ENCODE results near the gene LCE1F. TPM values are rescaled to one million over a fixed set of nuclear protein-coding genes. Genes with fewer than 3 reads are reported as not detected.

Gene LCE1F
- total RNA-seq, 2 experiments from 2014 or later: not detected

DNA sequence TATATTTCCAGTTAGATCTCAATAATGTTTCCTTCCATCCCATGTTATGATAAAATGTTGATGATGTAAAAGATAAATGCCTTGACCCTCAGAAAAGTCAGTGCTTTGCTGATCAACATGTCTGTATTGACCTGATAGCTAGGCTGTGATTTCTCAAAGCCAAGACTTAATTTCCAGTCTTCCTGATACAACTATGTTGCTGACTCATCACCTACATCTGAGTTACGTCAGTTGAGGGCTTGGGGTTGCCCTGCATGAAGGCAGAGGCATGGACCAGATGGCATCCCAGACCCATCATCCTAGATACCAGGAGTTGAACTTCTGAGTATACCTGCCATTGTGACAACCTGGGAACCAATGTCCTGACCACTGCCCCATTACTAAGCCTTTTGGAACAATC is 26.4 kb downstream of the LCE1F start:
- no peak overlapping the region for H3K27ac Mint-ChIP-seq
- ATAC-seq: no peak
- CTCF ChIA-PET: no interaction called here

DNA sequence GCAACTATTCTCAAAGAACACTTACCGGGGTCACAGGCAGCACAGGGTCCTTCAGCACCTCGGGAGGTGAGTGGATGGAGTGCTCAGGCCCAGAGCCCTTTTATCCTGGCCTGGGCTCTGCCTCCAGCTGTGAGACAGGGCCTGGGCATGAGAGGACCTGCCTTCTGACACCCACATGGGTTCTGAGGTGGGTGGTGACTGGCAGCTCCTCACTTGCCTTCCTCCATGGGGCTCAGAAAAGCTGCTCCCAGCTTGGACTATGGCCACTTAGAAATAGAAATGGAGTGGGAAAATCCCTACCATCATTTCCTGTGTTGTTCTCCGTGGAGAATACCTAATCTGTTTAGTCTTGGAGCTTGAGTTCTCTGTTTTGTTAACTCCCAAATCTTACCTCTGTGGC is 31.6 kb downstream of the LCE1F start, which contains the start of gene LCE1C:
LCE1C (minus strand) TSS at position 76 of the 400 bp plus-strand sequence. CDS start 1,173 bp downstream, outside the sequence.
- Mint-ChIP-seq H3K4me3 (no peak within 1 kb of the TSS), H3K27me3 (peaks cover 15% of the 10 kb centered on the region), H3K9me3 (ENCODE audit: low read depth) (no peaks in the 10 kb centered on the region), H3K4me1 (no peaks in the 10 kb centered on the region), H3K27ac (no peak within 1 kb of the TSS), H3K36me3 (no peaks in the 10 kb centered on the region)
- DNase-seq (no peak), ATAC-seq (no peak)
- CTCF ChIA-PET: no interaction called here

More for the DNA sequence above, 26.4 kb downstream of the LCE1F start:
- Mint-ChIP-seq H3K36me3 (no peaks in the 10 kb centered on the region), H3K9me3 (ENCODE audit: low read depth) (no peaks in the 10 kb centered on the region), H3K27me3 (peaks cover 13% of the 10 kb centered on the region), H3K4me3 (no peak overlapping the region), H3K4me1 (no peaks in the 10 kb centered on the region)
- no peak for DNase-seq

DNA sequence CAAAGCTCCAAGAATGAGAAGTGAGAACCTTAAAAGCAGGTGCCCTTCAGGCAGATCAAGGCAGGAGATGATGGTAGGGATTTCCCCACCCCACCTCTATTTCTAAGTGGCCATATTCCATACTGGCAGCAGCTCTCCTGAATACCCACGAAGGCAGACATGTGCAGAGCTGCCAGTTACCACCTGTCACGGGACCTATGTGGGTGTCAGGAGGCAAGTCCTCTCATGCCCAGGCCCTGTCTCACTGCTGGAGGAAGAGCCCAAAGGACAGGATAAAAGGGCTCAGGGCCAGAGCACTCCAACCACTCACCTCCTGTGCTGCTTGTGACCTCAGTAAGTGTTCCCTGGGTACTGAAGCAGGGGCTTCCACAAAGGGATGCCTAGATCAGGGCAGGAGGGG is 36.1 kb downstream of the LCE1F start:
- CTCF ChIA-PET: no interaction called here
- no peak for ATAC-seq
- DNase-seq: no peak
- no peaks in the 10 kb centered on the region for H3K4me1 Mint-ChIP-seq
- H3K4me3 Mint-ChIP-seq: no peak overlapping the region
- H3K9me3 Mint-ChIP-seq (ENCODE audit: low read depth): peaks cover 2% of the 10 kb centered on the region
- peaks cover 15% of the 10 kb centered on the region for H3K27me3 Mint-ChIP-seq
- H3K27ac Mint-ChIP-seq: no peak overlapping the region
- no peaks in the 10 kb centered on the region for H3K36me3 Mint-ChIP-seq

DNA sequence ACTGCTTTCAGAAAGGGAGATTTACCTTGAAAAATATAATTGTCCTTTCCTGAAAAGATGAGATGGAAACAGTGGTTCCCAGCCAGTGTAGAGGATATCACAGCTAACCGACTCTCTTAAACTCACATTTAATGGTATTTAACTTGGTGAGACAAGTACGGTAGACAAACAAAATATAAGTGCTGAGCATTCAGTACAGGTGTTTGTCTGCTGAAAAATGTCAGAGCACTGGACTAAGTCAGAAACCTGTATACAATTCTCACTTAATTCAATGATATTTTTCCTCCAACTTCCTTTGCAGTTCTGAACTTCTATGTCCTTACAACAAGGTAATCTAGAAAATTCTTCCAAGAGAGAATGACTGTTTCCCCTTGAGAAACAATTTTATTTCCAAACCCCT is 36.7 kb downstream of the LCE1F start, which contains the start of gene LCE1B:
LCE1B (plus strand) TSS at position 301 of the 400 bp plus-strand sequence. CDS start 476 bp downstream, outside the sequence.
- CTCF ChIA-PET: no interaction called here
- DNase-seq: no peak
- Mint-ChIP-seq H3K9me3 (ENCODE audit: low read depth) (peaks cover 2% of the 10 kb centered on the region), H3K27ac (no peak within 1 kb of the TSS), H3K27me3 (peaks cover 15% of the 10 kb centered on the region), H3K4me3 (no peak within 1 kb of the TSS), H3K36me3 (no peaks in the 10 kb centered on the region), H3K4me1 (no peaks in the 10 kb centered on the region)
- no peak for ATAC-seq

DNA sequence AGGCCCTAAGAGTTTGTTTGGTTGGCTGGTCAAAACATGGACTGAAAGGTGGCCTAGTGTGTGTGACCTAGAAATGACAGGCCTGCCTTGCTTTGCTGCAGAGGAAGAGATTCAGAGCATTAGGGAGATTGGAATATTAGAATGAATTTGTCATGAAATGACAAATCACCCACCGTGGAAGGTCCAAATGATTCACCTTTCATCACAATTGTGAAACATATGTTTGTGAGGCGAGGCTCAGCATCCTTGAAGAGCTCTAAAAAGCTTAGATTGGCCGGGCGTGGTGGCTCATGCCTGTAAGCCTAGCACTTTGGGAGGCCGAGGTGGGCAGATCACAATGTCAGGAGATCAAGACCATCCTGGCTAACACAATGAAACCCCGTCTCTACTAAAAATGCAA is 42.4 kb downstream of the LCE1F start:
- Mint-ChIP-seq H3K36me3 (no peaks in the 10 kb centered on the region), H3K4me3 (no peak overlapping the region), H3K4me1 (no peaks in the 10 kb centered on the region), H3K27me3 (peaks cover 7% of the 10 kb centered on the region), H3K9me3 (ENCODE audit: low read depth) (peaks cover 2% of the 10 kb centered on the region), H3K27ac (no peak overlapping the region)
- ATAC-seq (no peak), DNase-seq (no peak)
- CTCF ChIA-PET: no interaction called here

DNA sequence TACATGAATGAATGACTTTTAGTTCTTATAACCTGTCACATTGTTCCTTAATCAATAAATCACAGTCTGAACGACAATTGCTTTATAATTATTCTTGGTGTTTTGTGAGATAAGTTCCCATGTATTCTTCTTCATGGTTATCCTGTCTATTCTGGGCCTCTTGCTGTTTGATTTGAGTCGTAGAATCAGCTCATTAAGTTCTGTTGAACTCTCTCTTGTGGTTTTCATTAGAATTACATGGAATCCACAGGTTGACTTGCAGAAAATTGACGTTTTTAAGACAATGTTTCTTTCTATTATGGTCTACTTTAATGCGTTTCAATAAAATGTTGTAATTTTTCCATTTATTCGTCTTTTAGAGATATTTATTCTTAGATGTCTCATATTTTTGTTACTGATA is 48.4 kb downstream of the LCE1F start:
- H3K4me1 Mint-ChIP-seq: no peaks in the 10 kb centered on the region
- CTCF ChIA-PET: no interaction called here
- no peak overlapping the region for H3K27ac Mint-ChIP-seq
- H3K9me3 Mint-ChIP-seq (ENCODE audit: low read depth): no peaks in the 10 kb centered on the region
- ATAC-seq: no peak
- H3K36me3 Mint-ChIP-seq: no peaks in the 10 kb centered on the region
- H3K4me3 Mint-ChIP-seq: no peak overlapping the region
- H3K27me3 Mint-ChIP-seq: peaks cover 16% of the 10 kb centered on the region
- no peak for DNase-seq

DNA sequence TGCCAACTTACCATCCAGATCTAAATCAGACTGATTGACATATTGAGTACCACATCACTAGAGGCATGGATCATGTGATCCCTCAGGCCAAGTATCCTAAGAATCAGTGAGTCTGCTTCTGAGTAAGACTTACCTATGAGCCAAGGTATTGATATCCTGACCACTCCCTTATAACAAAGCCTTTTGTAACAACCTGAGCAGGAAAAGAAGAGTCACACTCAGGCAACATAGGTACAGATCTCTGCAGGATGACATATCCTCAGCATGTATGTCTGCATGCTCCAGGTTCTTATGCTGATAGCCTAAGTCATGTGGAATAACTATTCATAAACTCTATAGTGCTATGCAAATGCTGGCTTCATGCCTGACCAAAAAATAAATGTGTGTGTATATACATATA is 50.0 kb downstream of the LCE1F start:
- ATAC-seq: no peak
- no peaks in the 10 kb centered on the region for H3K9me3 Mint-ChIP-seq (ENCODE audit: low read depth)
- CTCF ChIA-PET: no interaction called here
- H3K4me1 Mint-ChIP-seq: no peaks in the 10 kb centered on the region
- DNase-seq: no peak
- peaks cover 22% of the 10 kb centered on the region for H3K27me3 Mint-ChIP-seq
- H3K4me3 Mint-ChIP-seq: no peak overlapping the region
- H3K27ac Mint-ChIP-seq: no peak overlapping the region
- H3K36me3 Mint-ChIP-seq: no peaks in the 10 kb centered on the region

Other genes with a start within 250 kb of the LCE1F start
- gene LCE3E, start 208.4 kb upstream of the LCE1F start, total RNA-seq: not detected
- not detected for gene LCE3D, start 194.6 kb upstream of the LCE1F start, total RNA-seq
- not detected for gene LCE3C, start 174.9 kb upstream of the LCE1F start, total RNA-seq
- not detected for gene LCE3B, start 161.3 kb upstream of the LCE1F start, total RNA-seq
- gene LCE3A, start 152.0 kb upstream of the LCE1F start, total RNA-seq: not detected
- not detected for gene LCE2D, start 111.8 kb upstream of the LCE1F start, total RNA-seq
- gene LCE2C, start 99.9 kb upstream of the LCE1F start, total RNA-seq: not detected
- gene LCE2B, start 89.0 kb upstream of the LCE1F start, total RNA-seq: not detected
- not detected for gene LCE2A, start 76.8 kb upstream of the LCE1F start, total RNA-seq
- not detected for gene LCE4A, start 67.0 kb upstream of the LCE1F start, total RNA-seq
- gene KPRP, start 17.1 kb upstream of the LCE1F start, total RNA-seq: not detected
- not detected for gene LCE1E, start 11.1 kb downstream of the LCE1F start, total RNA-seq
- not detected for gene LCE1D, start 21.6 kb downstream of the LCE1F start, total RNA-seq
- gene LCE1C, start 31.5 kb downstream of the LCE1F start, total RNA-seq: not detected
- not detected for gene LCE1B, start 36.8 kb downstream of the LCE1F start, total RNA-seq
- gene LCE1A, start 52.3 kb downstream of the LCE1F start, total RNA-seq: not detected
- not detected for gene LCE6A, start 67.7 kb downstream of the LCE1F start, total RNA-seq
- gene LCE7A, start 84.9 kb downstream of the LCE1F start, total RNA-seq: not detected
- not detected for gene SMCP, start 103.2 kb downstream of the LCE1F start, total RNA-seq
- gene IVL, start 133.4 kb downstream of the LCE1F start, total RNA-seq: not detected
- not detected for gene SPRR5, start 172.1 kb downstream of the LCE1F start, total RNA-seq
- gene SPRR4, start 195.5 kb downstream of the LCE1F start, total RNA-seq: not detected
- not detected for gene SPRR1A, start 208.9 kb downstream of the LCE1F start, total RNA-seq
- not detected for gene SPRR3, start 226.6 kb downstream of the LCE1F start, total RNA-seq